Activated B cell treated with CpG ODN at 0.5 μM for 24 hours (primary cell): ENCODE measurements around the gene VSIG10L. TPM values are rescaled to one million over a fixed set of nuclear protein-coding genes. Genes with fewer than 3 reads are reported as not detected.
A peak's percentile ranks its signal among the peaks of the same experiment; 100 is the strongest.

Experiments
- ATAC-seq: fragments of 200-7000 bp; cut with Tn5 transposase; one replicate; pipeline ENCODE4 v1.10.0; 2021; ENCODE audit warnings: low read depth, mild to moderate bottlenecking, moderate library complexity
- CTCF ChIA-PET: fragments of 350-600 bp; sonication (Branson Sonifier 250); formaldehyde crosslinking; loops from one replicate; lab custom pipeline; 2021; ENCODE audit warnings: antibody characterized with exemption; lab: Charles Lee
- POLR2A ChIA-PET: fragments of 350-600 bp; sonication (Branson Sonifier 250); formaldehyde crosslinking; loops from one replicate; lab custom pipeline; 2021; ENCODE audit warnings: antibody characterized with exemption; lab: Charles Lee
- DNase-seq: peaks from one replicate; pipeline ENCODE4 v3.0.0; 2022
- H3K27ac Mint-ChIP-seq: one replicate; pipeline ENCODE4 v1.8.0; 2020; ENCODE audit warnings: mixed read lengths
- H3K27me3 Mint-ChIP-seq: one replicate; pipeline ENCODE4 v1.8.0; 2021; ENCODE audit warnings: mixed read lengths
- H3K36me3 Mint-ChIP-seq: one replicate; pipeline ENCODE4 v1.8.0; 2021; ENCODE audit warnings: low read depth, mixed read lengths
- H3K4me1 Mint-ChIP-seq: one replicate; pipeline ENCODE4 v1.8.0; 2021; ENCODE audit warnings: mixed read lengths
- H3K4me3 Mint-ChIP-seq: one replicate; pipeline ENCODE4 v1.8.0; 2020; ENCODE audit warnings: mild to moderate bottlenecking, mixed read lengths
- H3K9me3 Mint-ChIP-seq: one replicate; pipeline ENCODE4 v1.8.0; 2020; ENCODE audit warnings: mixed read lengths
- intact Hi-C: fragments of 100-400 bp; cut with micrococcal nuclease; formaldehyde crosslinking; loops from one replicate; pipeline ENCODE4 v1.15.1; 2024
- total RNA-seq: library from RNA; stranded (reverse); gene quantifications from 2 replicates; pipeline ENCODE4 v1.2.3, GENCODE V29; 2022
- TF ChIP-seq, protein P1 (sequence below): fragments of 200-600 bp; IDR thresholded peaks from one replicate; pipeline ENCODE4 v1.8.0; 2022; ENCODE audit warnings: antibody characterized with exemption, mild to moderate bottlenecking

Gene VSIG10L
- total RNA-seq, 1 donor from 2014 or later, result 0.98 TPM

DNA sequence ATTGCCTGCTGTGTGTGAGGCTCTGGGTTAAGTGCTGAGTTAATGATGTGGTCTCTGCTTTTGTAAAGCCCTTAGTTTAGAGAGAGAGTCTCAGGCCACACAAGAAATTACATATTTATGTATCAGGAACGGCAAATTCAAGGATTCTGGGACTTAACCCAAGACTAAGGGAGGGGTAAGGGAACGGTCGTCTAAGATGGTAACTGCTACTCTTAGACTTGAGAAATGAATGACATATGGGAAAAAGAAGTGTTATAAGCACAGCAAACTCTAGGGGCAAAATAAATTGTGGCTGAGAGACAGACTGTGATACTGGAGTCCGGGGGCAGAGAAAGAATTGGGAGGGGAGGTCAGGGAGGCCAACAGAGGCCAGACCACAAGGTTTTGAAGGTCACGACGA is 10.2 kb downstream of the VSIG10L start:
- intact Hi-C loops, result no loop called here
- ATAC-seq, result no peak

DNA sequence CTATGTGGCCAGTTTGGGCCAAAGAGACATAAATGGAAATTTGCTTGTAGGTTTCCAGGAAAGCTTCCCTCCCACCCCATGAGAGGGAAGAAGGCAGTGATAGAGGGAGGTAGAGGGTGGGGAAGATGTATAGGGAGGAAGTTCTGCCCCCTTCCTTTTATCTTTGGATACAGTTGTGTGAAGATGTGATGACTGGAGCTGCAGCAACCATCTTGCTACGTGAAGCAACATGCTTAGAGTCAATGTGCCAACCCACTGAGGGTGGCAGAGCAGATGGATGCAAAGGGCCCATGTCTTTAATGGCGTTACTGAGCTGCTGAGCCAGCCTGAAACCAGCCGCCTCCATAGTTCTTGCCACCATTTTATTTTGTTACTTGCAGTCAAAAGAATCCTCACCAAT is 10.7 kb downstream of the VSIG10L start:
- no peak for ATAC-seq
- TF ChIP-seq, protein P1, sequence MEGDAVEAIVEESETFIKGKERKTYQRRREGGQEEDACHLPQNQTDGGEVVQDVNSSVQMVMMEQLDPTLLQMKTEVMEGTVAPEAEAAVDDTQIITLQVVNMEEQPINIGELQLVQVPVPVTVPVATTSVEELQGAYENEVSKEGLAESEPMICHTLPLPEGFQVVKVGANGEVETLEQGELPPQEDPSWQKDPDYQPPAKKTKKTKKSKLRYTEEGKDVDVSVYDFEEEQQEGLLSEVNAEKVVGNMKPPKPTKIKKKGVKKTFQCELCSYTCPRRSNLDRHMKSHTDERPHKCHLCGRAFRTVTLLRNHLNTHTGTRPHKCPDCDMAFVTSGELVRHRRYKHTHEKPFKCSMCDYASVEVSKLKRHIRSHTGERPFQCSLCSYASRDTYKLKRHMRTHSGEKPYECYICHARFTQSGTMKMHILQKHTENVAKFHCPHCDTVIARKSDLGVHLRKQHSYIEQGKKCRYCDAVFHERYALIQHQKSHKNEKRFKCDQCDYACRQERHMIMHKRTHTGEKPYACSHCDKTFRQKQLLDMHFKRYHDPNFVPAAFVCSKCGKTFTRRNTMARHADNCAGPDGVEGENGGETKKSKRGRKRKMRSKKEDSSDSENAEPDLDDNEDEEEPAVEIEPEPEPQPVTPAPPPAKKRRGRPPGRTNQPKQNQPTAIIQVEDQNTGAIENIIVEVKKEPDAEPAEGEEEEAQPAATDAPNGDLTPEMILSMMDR, result no peak
- Mint-ChIP-seq H3K36me3 (peaks cover 9% of the 10 kb centered on the region), H3K9me3 (no peaks in the 10 kb centered on the region), H3K4me1 (peaks cover 10% of the 10 kb centered on the region), H3K4me3 (no peak overlapping the region), H3K27ac (no peak overlapping the region), H3K27me3 (peaks cover 27% of the 10 kb centered on the region)
- intact Hi-C loops, result no loop called here
- ChIA-PET POLR2A (no interaction called here), CTCF (no interaction called here)
- DNase-seq, result no peak

More for the DNA sequence above, 10.2 kb downstream of the VSIG10L start:
- Mint-ChIP-seq H3K36me3 (peaks cover 9% of the 10 kb centered on the region), H3K9me3 (no peaks in the 10 kb centered on the region), H3K27ac (no peak overlapping the region), H3K4me1 (peaks cover 6% of the 10 kb centered on the region), H3K27me3 (peaks cover 22% of the 10 kb centered on the region), H3K4me3 (no peak overlapping the region)
- ChIA-PET CTCF (no interaction called here), POLR2A (no interaction called here)
- TF ChIP-seq, protein P1, result no peak
- no peak for DNase-seq

DNA sequence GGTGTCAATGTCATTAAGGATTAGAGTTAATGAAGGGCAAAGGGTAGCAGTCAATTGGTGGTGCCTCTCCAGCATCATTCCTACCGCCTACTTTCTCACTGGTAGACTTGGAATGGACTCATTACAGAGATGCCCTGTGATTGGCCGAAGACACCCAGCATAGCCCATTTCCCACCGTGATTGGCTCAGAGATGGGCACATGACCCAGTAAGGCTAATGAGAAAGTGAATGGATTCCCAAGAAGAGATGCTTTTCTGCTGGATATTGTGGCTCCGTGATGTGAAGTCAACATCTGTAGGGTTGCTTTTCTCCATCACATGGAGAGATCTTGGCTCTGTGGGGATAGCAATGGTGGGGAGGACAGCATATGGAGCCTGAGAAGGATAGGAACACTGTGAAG is 11.6 kb downstream of the VSIG10L start:
- TF ChIP-seq, protein P1, result no peak
- DNase-seq (no peak), ATAC-seq (no peak)
- H3K9me3 Mint-ChIP-seq, result no peaks in the 10 kb centered on the region
- H3K4me3 Mint-ChIP-seq, result no peak overlapping the region
- intact Hi-C loops, result no loop called here
- ChIA-PET CTCF (no interaction called here), POLR2A (no interaction called here)
- H3K27ac Mint-ChIP-seq, result no peak overlapping the region
- H3K27me3 Mint-ChIP-seq, result peaks cover 35% of the 10 kb centered on the region
- peaks cover 10% of the 10 kb centered on the region for H3K4me1 Mint-ChIP-seq
- H3K36me3 Mint-ChIP-seq, result peaks cover 9% of the 10 kb centered on the region

DNA sequence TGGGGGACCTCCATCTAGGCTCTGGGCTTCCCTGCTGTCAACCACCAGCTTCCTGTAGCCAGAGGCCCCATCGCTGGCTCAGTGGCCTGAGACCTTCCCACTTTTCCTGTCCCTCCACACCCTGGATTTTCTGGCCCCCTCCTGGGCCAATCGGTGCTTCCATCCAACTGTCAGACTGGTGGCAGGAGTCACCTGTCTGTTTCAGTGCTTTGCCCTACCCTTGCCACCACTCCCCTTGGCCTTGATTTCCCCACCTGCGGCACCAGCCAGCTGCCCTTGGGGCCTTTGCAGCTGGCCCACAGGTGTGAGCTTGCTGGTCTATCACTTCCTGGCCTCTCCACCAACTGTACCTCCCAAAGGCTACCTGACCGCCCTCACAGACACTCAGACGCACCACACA is 12.5 kb downstream of the VSIG10L start:
- Mint-ChIP-seq H3K4me1 (peaks cover 10% of the 10 kb centered on the region), H3K27me3 (peaks cover 40% of the 10 kb centered on the region), H3K9me3 (no peaks in the 10 kb centered on the region), H3K4me3 (no peak overlapping the region), H3K27ac (no peak overlapping the region), H3K36me3 (peaks cover 9% of the 10 kb centered on the region)
- TF ChIP-seq, protein P1, result no peak
- CTCF ChIA-PET, result no interaction called here
- DNase-seq (no peak), ATAC-seq (no peak)
- POLR2A ChIA-PET, result no interaction called here
- intact Hi-C loops, result no loop called here

DNA sequence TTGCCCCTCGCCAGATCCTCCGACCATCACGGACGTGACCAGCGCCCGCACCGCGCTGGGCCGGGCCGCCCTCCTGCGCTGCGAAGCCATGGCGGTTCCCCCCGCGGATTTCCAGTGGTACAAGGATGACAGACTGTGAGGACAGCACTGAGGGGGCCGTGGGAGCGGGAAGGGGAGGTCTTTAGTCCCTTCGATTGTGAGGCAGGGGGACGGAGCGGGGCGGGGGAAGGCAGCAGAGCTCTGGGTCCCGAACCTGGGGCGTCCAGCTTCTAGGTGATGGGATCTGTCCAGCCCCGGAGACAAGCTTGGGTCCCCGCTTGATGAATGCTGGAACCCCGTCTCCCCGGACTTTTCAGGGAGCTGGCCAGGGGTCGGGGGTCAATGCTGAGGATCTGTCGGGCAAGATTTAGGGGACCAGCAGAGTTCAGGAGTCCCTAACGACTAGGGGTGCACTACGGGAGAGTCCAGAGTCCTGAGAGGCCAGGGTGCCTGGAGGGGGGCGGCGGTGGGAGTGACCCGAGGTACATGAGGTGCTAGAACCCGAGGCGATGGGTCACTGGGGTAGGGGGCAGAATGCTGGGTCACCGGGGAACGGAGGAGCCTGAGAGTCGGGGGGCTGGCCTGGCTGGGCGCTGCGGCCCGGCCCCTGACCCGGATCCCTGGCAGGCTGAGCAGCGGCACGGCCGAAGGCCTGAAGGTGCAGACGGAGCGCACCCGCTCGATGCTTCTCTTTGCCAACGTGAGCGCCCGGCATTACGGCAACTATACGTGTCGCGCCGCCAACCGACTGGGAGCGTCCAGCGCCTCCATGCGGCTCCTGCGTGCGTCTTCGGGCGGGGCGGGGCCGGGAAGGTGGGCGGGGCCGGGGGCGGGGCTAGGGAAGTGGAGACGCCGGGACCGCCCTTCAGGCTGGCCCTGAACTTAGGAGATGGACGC is 14.6 kb downstream of the VSIG10L start:
- ChIA-PET POLR2A (no interaction called here), CTCF (interaction anchor here (0.7 kb wide), 1 partner anchor 142 kb away, joined by 3 read pairs; no protein-coding TSS in a partner anchor)
- TF ChIP-seq, protein P1, result no peak
- Mint-ChIP-seq H3K4me3 (peak overlapping the region; percentile 58), H3K36me3 (peaks cover 9% of the 10 kb centered on the region), H3K27me3 (peaks cover 60% of the 10 kb centered on the region), H3K4me1 (peaks cover 10% of the 10 kb centered on the region), H3K9me3 (no peaks in the 10 kb centered on the region), H3K27ac (no peak overlapping the region)
- DNase-seq (no peak), ATAC-seq (peak; percentile 70)
- intact Hi-C loops, result no loop called here
